HEK293 (cell line): ENCODE measurements around the gene PDE1C.

Source experiments
- CTCF ChIA-PET: fragments of 350-600 bp; formaldehyde crosslinking; extraction: SDS; loops from one replicate; lab custom pipeline; 2021; ENCODE audit warnings: antibody characterized with exemption; lab: Yijun Ruan, JAX
- POLR2A ChIA-PET: fragments of 300-600 bp; formaldehyde crosslinking; extraction: SDS; loops from one replicate; lab custom pipeline; 2020; ENCODE audit warnings: antibody characterized with exemption, inconsistent platforms; lab: Yijun Ruan, JAX
- H3K27ac ChIP-seq: fragments of 200-500 bp; sonication (Bioruptor generic); 2 replicates; pipeline ENCODE4 v1.5.1; 2014; ENCODE audit warnings: low read depth, low read length, control low read depth, inconsistent platforms; ENCODE audit errors: extremely low read depth
- H3K36me3 ChIP-seq, 2 experiments: fragments of 200-500 bp in 1 of 2; sonication (Bioruptor generic) in 1 of 2; 1 replicate in 1 of 2; 2 replicates in 1 of 2; pipeline ENCODE4 v1.5.1; 2014 to 2017; ENCODE audit warnings: inconsistent platforms in 2 of 2, low read length in 2 of 2; ENCODE audit not compliant: control insufficient read depth in 2 of 2, insufficient read depth in 1 of 2
- H3K4me1 ChIP-seq: fragments of 200-500 bp; sonication (Bioruptor generic); 2 replicates; pipeline ENCODE4 v1.5.1; 2014; ENCODE audit warnings: mild to moderate bottlenecking, low read length, inconsistent platforms; ENCODE audit not compliant: control insufficient read depth, insufficient read depth
- H3K4me3 ChIP-seq: 2 replicates; pipeline ENCODE4 v1.5.1; 2011; ENCODE audit warnings: low read depth, mild to moderate bottlenecking, control low read depth, low read length, moderate library complexity
- H3K9me3 ChIP-seq: fragments of 200-500 bp; sonication (Bioruptor generic); 2 replicates; pipeline ENCODE4 v1.5.1; 2014; ENCODE audit warnings: low read depth, low read length, inconsistent platforms; ENCODE audit not compliant: control insufficient read depth, insufficient read depth
- AEBP2 ChIP-seq: fragments of 450-650 bp; formaldehyde crosslinking; IDR thresholded peaks from 2 replicates; pipeline ENCODE4 v1.5.1; 2016; ENCODE audit warnings: missing biosample characterization, missing genetic modification characterization, borderline replicate concordance
- KLF16 ChIP-seq: fragments of 450-650 bp; formaldehyde crosslinking; IDR thresholded peaks from 2 replicates; pipeline ENCODE4 v1.5.1; 2017; ENCODE audit warnings: missing biosample characterization, missing genetic modification characterization
- KLF7 ChIP-seq: fragments of 450-650 bp; formaldehyde crosslinking; IDR thresholded peaks from 2 replicates; pipeline ENCODE4 v1.5.1; 2016; ENCODE audit warnings: missing biosample characterization, missing genetic modification characterization, borderline replicate concordance
- SCRT2 ChIP-seq: fragments of 450-650 bp; formaldehyde crosslinking; IDR thresholded peaks from 2 replicates; pipeline ENCODE4 v1.5.1; 2016; ENCODE audit warnings: missing biosample characterization, missing genetic modification characterization
- ZBTB48 ChIP-seq: fragments of 450-650 bp; formaldehyde crosslinking; IDR thresholded peaks from 2 replicates; pipeline ENCODE4 v1.5.1; 2016; ENCODE audit warnings: missing biosample characterization, missing genetic modification characterization
- ZFP37 ChIP-seq: fragments of 450-650 bp; formaldehyde crosslinking; IDR thresholded peaks from 2 replicates; pipeline ENCODE4 v1.5.1; 2016; ENCODE audit warnings: missing biosample characterization, missing genetic modification characterization
- ZNF16 ChIP-seq: fragments of 450-650 bp; formaldehyde crosslinking; IDR thresholded peaks from 2 replicates; pipeline ENCODE4 v1.5.1; 2016; ENCODE audit warnings: low read depth, missing biosample characterization, missing genetic modification characterization
- ZNF221 ChIP-seq: fragments of 450-650 bp; formaldehyde crosslinking; IDR thresholded peaks from 2 replicates; pipeline ENCODE4 v1.5.1; 2017; ENCODE audit warnings: missing biosample characterization, missing genetic modification characterization, borderline replicate concordance
- ZNF239 ChIP-seq: fragments of 450-650 bp; formaldehyde crosslinking; IDR thresholded peaks from 2 replicates; pipeline ENCODE4 v1.5.1; 2016; ENCODE audit warnings: missing biosample characterization, missing genetic modification characterization
- ZNF292 ChIP-seq: fragments of 450-650 bp; formaldehyde crosslinking; IDR thresholded peaks from 2 replicates; pipeline ENCODE4 v1.5.1; 2016; ENCODE audit warnings: low read depth, missing biosample characterization, missing genetic modification characterization, borderline replicate concordance
- ZNF362 ChIP-seq: fragments of 450-650 bp; formaldehyde crosslinking; IDR thresholded peaks from 2 replicates; pipeline ENCODE4 v1.5.1; 2016; ENCODE audit warnings: missing biosample characterization, missing genetic modification characterization
- ZNF391 ChIP-seq: fragments of 450-650 bp; formaldehyde crosslinking; IDR thresholded peaks from 2 replicates; pipeline ENCODE4 v1.5.1; 2016; ENCODE audit warnings: low read depth, missing biosample characterization, missing genetic modification characterization, borderline replicate concordance
- ZNF560 ChIP-seq: fragments of 450-650 bp; formaldehyde crosslinking; IDR thresholded peaks from 2 replicates; pipeline ENCODE4 v1.5.1; 2017; ENCODE audit warnings: missing biosample characterization, missing genetic modification characterization, borderline replicate concordance
- ZNF624 ChIP-seq: fragments of 450-650 bp; formaldehyde crosslinking; IDR thresholded peaks from 2 replicates; pipeline ENCODE4 v1.5.1; 2017; ENCODE audit warnings: missing biosample characterization, missing genetic modification characterization
- ZNF777 ChIP-seq: fragments of 450-650 bp; formaldehyde crosslinking; IDR thresholded peaks from 2 replicates; pipeline ENCODE4 v1.5.1; 2017; ENCODE audit warnings: missing biosample characterization, missing genetic modification characterization, borderline replicate concordance
- ZSCAN16 ChIP-seq: fragments of 450-650 bp; formaldehyde crosslinking; IDR thresholded peaks from 2 replicates; pipeline ENCODE4 v1.5.1; 2016; ENCODE audit warnings: missing biosample characterization, missing genetic modification characterization
- TF ChIP-seq, protein P1 (sequence below): fragments of 450-650 bp; formaldehyde crosslinking; IDR thresholded peaks from 2 replicates; pipeline ENCODE4 v1.5.1; 2016; ENCODE audit warnings: missing biosample characterization, missing genetic modification characterization
- TF ChIP-seq, protein P2 (sequence below): fragments of 450-650 bp; formaldehyde crosslinking; IDR thresholded peaks from 2 replicates; pipeline ENCODE4 v1.5.1; 2017; ENCODE audit warnings: missing biosample characterization, missing genetic modification characterization
- TF ChIP-seq, protein P3 (sequence below): fragments of 450-650 bp; formaldehyde crosslinking; IDR thresholded peaks from 2 replicates; pipeline ENCODE4 v1.5.1; 2016; ENCODE audit warnings: missing biosample characterization, missing genetic modification characterization

The PDE1C gene

DNA sequence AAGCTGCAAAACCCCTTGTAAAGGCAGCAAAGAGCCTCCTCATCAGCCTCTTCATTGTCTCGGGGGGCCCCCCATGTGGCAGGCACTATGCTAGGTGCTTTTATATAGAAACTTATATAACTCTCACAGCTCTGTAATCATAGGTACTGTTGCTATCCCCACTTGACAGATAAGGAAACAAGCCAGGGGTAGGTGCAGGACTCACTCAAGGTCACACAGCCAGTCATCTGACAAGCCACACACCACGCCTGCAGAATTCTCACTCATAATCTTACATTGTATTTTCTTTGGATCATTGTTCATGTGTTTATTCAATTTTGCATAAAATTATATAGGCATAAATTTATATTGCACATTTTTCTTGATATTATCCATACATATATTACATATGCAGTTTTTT lies 217.7 kb downstream of the PDE1C start:
- H3K4me3 ChIP-seq = no peak overlapping the region
- ChIA-PET POLR2A (no interaction called here), CTCF (no interaction called here)
- TF ChIP-seq AEBP2 (tag by site-specific recombination) = no peak
- no peak for TF ChIP-seq KLF16 (tag by site-specific recombination)
- no peak for TF ChIP-seq ZNF221 (tag by site-specific recombination)
- no peak for TF ChIP-seq KLF7 (tag by site-specific recombination)
- TF ChIP-seq, protein P1, sequence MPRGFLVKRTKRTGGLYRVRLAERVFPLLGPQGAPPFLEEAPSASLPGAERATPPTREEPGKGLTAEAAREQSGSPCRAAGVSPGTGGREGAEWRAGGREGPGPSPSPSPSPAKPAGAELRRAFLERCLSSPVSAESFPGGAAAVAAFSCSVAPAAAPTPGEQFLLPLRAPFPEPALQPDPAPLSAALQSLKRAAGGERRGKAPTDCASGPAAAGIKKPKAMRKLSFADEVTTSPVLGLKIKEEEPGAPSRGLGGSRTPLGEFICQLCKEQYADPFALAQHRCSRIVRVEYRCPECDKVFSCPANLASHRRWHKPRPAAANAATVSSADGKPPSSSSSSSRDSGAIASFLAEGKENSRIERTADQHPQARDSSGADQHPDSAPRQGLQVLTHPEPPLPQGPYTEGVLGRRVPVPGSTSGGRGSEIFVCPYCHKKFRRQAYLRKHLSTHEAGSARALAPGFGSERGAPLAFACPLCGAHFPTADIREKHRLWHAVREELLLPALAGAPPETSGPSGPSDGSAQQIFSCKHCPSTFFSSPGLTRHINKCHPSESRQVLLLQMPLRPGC (tag by site-specific recombination) = no peak
- no peak overlapping the region for H3K27ac ChIP-seq
- H3K36me3 ChIP-seq = no peaks in the 10 kb centered on the region
- H3K4me1 ChIP-seq = no peaks in the 10 kb centered on the region
- H3K9me3 ChIP-seq = no peaks in the 10 kb centered on the region

DNA sequence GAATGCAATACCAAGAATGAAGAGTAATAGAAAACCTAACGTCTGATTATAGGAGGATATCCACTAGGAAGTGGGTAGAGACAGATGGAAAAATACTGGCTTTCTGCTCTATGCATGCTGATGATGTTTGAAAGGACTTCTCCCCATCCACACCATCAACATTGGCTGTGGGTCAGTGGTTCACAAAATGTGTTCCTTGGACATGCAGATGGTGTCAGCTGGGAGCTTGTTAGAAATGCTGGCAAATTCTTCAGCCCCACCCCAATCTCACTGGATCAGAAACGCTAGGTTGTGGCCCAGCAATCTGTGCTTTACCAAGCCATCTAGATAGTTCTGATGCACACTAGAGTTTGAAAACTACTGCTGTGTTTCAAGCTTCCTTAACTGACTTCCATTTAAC lies 219.1 kb downstream of the PDE1C start:
- H3K36me3 ChIP-seq = no peaks in the 10 kb centered on the region
- CTCF ChIA-PET = interaction anchor here (0.6 kb wide), 1 partner anchor 388 kb away, joined by 7 read pairs; no protein-coding TSS in a partner anchor
- TF ChIP-seq ZNF391 = no peak
- TF ChIP-seq ZNF16 (tag by site-specific recombination) = no peak
- TF ChIP-seq ZNF777 = no peak
- no peak for TF ChIP-seq ZNF624 (tag by site-specific recombination)
- no peak for TF ChIP-seq AEBP2 (tag by site-specific recombination)
- TF ChIP-seq, protein P2, sequence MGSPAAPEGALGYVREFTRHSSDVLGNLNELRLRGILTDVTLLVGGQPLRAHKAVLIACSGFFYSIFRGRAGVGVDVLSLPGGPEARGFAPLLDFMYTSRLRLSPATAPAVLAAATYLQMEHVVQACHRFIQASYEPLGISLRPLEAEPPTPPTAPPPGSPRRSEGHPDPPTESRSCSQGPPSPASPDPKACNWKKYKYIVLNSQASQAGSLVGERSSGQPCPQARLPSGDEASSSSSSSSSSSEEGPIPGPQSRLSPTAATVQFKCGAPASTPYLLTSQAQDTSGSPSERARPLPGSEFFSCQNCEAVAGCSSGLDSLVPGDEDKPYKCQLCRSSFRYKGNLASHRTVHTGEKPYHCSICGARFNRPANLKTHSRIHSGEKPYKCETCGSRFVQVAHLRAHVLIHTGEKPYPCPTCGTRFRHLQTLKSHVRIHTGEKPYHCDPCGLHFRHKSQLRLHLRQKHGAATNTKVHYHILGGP (tag by site-specific recombination) = no peak
- TF ChIP-seq SCRT2 (tag by site-specific recombination) = no peak
- TF ChIP-seq ZNF292 (tag by site-specific recombination) = no peak
- TF ChIP-seq, all 188 proteins: peak for 0
- Histone ChIP-seq H3K27ac (no peak overlapping the region), H3K4me1 (no peaks in the 10 kb centered on the region), H3K4me3 (no peak overlapping the region), H3K9me3 (no peaks in the 10 kb centered on the region)
- POLR2A ChIA-PET = no interaction called here

- ChIA-PET POLR2A (no interaction called here), CTCF (interaction anchor here (0.6 kb wide), 2 partner anchors 193 to 389 kb away, joined by 4 to 7 read pairs; no protein-coding TSS in a partner anchor)
- H3K4me1 ChIP-seq = no peaks in the 10 kb centered on the region
- H3K27ac ChIP-seq = no peak overlapping the region
- no peaks in the 10 kb centered on the region for H3K9me3 ChIP-seq
- no peak overlapping the region for H3K4me3 ChIP-seq
- TF ChIP-seq ZBTB48 (tag by site-specific recombination) = no peak
- no peak for TF ChIP-seq ZNF362 (tag by site-specific recombination)
- no peak for TF ChIP-seq ZNF560
- TF ChIP-seq ZNF239 (tag by site-specific recombination) = no peak
- TF ChIP-seq ZSCAN16 (tag by site-specific recombination) = no peak
- TF ChIP-seq, protein P3, sequence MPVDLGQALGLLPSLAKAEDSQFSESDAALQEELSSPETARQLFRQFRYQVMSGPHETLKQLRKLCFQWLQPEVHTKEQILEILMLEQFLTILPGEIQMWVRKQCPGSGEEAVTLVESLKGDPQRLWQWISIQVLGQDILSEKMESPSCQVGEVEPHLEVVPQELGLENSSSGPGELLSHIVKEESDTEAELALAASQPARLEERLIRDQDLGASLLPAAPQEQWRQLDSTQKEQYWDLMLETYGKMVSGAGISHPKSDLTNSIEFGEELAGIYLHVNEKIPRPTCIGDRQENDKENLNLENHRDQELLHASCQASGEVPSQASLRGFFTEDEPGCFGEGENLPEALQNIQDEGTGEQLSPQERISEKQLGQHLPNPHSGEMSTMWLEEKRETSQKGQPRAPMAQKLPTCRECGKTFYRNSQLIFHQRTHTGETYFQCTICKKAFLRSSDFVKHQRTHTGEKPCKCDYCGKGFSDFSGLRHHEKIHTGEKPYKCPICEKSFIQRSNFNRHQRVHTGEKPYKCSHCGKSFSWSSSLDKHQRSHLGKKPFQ = no peak
- TF ChIP-seq ZFP37 (tag by site-specific recombination) = no peak
- H3K36me3 ChIP-seq = no peaks in the 10 kb centered on the region
Measured at GRCh38 chr7:31850601-31851000, 219.6 kb downstream of the PDE1C start.
